ENCODE results near the gene PKP3.

Gene PKP3

DNA sequence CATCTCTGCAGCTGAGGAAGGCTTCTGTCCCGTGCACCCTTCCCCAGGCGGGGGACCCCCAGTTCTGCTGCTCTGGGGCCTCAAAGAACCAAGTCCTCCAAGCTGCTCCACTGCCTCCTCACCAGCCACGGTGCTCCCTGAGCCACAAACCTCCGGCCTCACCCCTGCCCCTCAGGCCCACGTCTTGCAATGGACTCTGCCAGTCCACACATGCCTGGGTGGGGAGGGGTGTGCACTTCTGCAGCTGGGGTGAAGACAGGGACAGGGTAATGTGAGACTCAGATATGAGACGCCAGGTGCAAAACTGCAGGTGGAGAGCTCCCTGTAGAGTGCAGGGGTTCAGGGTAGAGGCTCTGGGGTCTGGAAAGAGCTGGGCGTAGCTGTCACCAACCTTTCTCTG, 52.9 kb downstream of the PKP3 start:
- DNase-seq (ENCODE audit: low spot score), result no peak

DNA sequence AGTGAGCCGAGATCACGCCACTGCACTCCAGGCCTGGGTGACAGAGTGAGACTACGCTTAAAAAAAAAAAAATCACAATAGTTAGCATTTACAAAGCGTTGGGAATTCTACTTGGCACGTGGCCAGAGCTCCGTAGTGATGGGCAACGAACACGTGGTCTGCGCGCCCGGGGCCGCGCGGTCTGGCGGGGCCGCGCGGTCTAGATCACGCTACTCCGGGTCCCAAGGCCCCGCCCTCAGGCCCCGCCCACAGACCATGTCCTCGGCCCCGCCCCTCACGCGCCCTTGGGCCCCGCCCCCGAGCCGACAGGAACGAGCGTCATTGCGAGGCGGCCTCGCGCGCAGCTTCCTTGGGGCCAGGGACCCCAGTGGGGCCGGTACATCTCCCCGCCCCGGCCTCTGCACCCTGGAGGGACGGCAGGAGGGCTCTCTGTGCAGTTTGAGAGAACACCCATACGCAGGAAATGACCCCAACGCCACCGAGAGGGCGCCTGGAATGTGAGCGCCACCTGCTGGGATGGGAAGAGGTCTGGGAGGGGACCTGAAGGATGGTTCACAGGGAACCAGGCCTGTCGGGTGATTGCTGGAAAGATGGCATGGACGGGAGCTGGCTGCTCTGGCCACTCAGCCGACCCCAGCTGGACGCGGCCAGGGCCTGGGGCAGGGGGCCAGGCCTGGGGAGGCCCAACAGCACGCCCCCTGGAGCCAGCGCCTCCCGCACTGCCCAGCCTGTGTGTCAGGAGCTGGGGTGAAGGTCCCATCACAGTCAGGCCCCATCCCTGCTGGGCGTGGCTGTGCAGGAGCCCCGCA, 54.1 kb downstream of the PKP3 start:
- DNase-seq (ENCODE audit: low spot score), result peak; percentile 92

DNA sequence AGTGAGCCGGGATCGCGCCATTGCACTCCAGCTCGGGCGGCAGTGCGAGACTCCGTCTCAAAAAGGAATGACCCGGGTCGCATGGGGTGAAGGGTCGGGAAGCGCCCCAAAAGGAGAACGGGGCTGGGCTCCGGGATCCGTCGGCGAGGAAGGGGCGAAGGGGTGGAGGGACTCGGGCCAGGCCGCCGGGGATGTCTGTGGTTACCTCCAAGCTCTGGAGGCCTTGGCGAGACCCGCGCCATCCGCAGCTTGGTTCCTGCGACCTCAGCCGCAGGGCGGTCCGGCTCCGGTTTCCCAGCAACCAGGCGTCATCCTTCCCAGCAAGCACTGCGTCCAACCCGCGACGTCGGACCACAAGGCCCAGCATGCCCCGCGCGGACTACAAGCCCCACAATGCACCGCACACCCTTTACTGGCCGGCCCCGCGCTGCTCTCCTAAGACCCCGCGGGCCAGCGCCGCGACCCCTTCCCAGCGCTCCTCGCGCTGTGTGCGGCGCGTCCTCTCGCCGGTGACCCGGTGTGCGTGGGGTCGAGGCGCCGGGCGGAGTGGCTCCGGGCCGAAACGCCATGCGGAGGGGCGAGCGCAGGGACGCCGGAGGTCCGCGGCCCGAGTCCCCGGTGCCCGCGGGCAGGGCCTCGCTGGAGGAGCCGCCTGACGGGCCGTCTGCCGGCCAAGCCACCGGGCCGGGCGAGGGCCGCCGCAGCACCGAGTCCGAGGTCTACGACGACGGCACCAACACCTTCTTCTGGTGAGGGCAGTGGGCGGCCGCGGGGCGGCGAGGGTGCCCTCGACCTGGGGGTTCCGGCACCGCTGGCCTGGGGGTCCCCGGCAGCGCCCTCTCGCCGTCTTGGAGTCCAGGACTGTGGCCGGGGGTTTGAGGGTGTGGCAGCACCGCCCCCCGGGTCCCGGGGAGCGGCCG, 56.1 kb downstream of the PKP3 start, which contains the start of gene PTDSS2:
Gene PTDSS2, plus strand, starts transcription at position 391 of the 920 bp plus-strand sequence. Its CDS starts 177 bp downstream, at position 568.
- DNase-seq (ENCODE audit: low spot score), result peak; percentile 95

DNA sequence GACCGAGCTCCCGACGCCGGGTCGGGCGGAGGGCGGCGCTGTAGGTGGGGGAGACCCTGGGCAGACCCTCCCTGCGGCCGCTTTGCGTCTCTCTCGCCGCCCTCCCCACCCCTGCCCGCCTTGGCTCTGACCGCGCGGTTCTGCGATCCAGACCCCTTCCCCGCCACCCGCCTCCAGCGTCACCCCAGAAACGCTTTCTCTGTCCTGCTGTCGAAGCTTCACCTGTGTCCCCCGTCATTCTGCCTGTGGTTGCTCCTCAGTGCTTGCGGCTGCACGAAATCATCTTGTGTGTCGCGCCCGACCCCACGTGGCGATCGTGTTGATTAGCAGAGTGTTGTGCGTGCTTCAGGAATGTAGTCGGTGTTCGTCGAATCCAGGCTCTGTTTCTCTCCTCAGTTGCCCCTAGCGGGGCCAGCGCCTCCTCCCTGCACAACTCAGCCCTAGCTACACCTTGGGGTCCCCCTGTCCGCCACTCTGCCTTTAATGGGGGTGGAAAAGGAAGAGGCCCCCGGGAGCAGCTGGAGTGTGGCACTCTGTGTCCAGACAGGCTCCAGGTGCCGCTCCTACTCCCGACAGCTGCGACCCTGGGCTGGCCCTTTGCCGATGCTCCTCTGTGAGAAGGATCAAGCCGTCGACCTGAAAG, 56.9 kb downstream of the PKP3 start:
- peak; percentile 70 for DNase-seq (ENCODE audit: low spot score)

DNA sequence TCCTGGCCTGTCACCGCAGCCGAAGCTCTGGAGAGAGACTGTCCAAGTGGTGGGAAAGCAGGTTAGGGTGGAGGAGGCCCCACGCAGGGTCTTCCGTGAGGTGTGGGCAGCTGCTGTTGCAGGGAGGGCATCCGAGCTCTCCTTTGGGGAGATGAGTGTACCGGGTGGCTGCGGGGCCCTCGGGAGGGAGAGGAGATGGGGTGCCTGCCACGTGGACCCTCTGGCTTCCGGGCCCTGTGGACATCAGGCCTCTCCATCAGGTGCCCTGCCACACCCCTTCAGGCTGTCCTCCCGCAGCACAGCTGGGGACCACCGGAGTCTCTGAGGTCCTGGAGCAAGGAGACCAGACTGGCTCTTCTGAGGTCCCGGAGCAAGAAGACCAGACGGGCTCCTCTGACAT, 57.7 kb downstream of the PKP3 start:
- DNase-seq (ENCODE audit: low spot score), result no peak

DNA sequence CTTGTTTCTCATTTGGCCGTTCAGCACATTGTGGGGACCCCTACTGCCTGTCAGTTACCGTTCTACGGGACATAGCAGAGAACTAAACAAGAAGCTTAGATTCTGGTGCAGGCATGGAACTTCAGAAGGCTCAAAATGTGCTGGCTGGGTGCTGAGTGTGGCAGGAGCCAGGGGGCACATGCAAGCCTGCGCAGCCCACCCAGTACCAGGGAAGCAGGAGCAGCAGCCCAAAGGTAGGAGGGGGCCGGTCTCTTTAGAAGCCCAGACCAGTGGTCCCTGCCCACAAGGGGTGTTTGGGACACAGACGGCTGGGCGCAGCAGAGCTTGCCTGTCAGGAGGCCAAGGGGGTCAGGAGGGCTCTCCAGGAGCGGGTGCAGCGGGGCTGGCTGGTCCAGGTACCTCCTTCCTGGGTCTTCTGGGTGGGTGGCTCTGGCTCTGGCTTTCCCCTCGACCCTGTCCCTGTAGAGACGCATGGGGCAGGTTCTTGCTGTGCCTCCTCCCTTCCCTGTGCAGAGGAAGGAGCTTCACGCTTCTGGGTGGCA, 58.3 kb downstream of the PKP3 start:
- DNase-seq (ENCODE audit: low spot score), result no peak

DNA sequence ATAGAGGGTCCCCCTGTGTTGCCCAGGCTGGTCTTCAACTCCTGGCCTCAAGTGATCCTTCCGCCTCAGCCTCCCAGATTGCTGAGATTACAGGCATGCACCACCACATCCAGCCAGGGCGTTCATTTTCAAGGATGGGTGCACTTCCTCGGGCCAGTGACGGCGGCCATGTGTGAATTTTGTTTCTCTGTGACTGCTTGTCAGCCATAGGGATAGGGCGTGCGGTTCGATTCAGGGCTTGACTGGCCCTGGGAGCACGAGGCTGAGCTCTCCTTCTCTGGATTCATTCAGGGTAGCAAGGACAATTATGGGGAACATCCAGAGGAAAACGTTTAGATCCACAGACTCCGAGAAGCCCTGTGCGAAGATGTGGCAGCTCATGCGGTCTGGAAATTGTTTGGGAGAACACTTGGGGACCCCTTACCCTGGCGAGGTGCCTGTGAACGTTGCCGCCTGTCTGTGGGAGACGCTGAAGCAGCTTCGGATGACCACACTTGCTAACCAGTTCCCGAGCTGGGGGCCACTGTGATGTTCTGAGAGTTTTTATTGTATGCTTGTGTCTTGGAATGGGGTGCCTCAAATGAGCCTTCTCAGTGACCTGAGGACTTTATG, 59.0 kb downstream of the PKP3 start:
- DNase-seq (ENCODE audit: low spot score), result no peak

DNA sequence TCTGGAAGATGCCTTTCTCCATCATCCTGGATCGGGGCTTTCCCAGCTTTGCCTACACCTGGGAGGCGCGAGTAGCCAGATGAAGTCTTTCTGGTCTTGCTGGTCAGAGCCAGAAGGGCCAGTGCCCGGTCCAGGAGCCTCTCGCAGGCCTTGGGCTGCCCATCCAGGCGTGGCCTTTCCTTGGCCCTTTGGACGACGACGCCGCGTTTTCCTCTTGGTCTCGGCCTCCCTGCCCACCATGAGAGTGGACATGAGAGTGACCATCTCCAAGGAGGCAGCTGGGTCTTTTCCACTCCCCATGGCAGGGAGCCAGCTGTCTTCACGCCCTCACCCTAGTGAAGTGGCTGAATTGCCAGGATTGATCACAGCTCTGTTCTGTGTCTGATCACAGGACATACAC, 59.6 kb downstream of the PKP3 start:
- no peak for DNase-seq (ENCODE audit: low spot score)

DNA sequence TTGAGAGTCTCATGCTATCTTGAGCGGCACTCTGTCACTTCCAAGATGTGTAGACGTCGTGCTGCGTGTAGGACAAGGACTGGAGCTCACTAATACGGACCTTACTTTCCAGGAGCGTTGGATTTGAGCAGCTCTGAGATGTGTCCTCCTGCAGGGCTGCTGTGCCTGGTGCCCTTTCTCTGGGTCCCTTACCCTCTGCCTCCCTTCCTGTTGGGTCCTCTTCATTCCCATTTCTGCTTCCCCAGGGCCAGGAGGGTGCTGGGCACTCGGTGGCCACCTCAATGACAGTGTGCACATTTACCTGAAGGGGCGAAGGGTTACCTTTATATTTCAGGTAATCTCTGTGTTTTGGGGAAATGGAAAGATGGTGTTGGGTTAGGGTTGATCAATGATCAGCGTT, 60.0 kb downstream of the PKP3 start:
- DNase-seq (ENCODE audit: low spot score), result no peak
